HCT116 (cell line): ENCODE data around the gene GRM1. TPM values are rescaled to one million over a fixed set of nuclear protein-coding genes. Genes with fewer than 3 reads are reported as not detected.
"Not testable (repeated sequence)": the region's sequence is repeated elsewhere in the genome, so short reads cannot be mapped to it uniquely, and the experiment has no call there.

Experiments
- ATAC-seq: fragments of 200-7000 bp; cut with Tn5 transposase; 2 replicates; pipeline ENCODE4 v1.9.1; 2020; ENCODE audit warnings: mild to moderate bottlenecking, moderate library complexity
- BruUV-seq: library from RNA; stranded (reverse); fragments of 400-500 nt; replicated peaks from 2 replicates; lab custom pipeline; 2021; lab: Mats Ljungman, UMichigan
- CTCF ChIA-PET: fragments of 300-600 bp; sonication (Branson Sonifier 250); formaldehyde crosslinking; loops from one replicate; lab custom pipeline; 2021; ENCODE audit warnings: antibody characterized with exemption; lab: Charles Lee
- POLR2A ChIA-PET: fragments of 300-600, 350-600 bp; sonication (Branson Sonifier 250); formaldehyde crosslinking; loops from one replicate; lab custom pipeline; 2021; ENCODE audit warnings: antibody characterized with exemption; lab: Charles Lee
- RAD21 ChIA-PET, 2 experiments: fragments of 300-600 bp; sonication (Branson Sonifier 250); formaldehyde crosslinking; loops; one replicate each; lab custom pipeline; 2023; ENCODE audit warnings: low total read pairs in 2 of 2; ENCODE audit not compliant: uncharacterized antibody in 2 of 2, unreplicated experiment in 2 of 2, low non-redundant PET in 1 of 2; lab: Charles Lee
- DNase-seq: peaks from one replicate; pipeline ENCODE4 v3.0.0-alpha.2; 2010; ENCODE audit warnings: low read depth, low spot score
- H2AFZ ChIP-seq: fragments of 200-600 bp; shearing (Covaris generic), sonication (generic); 2 replicates; pipeline ENCODE4 v1.6.1; 2017; ENCODE audit warnings: low read depth, mixed run types, mixed read lengths, antibody characterized with exemption, low read length; ENCODE audit not compliant: poor library complexity, severe bottlenecking
- H3K27ac ChIP-seq: 2 replicates; pipeline ENCODE4 v1.5.1; 2012; ENCODE audit warnings: low read depth, low read length
- H3K27me3 ChIP-seq: fragments of 200-600 bp; sonication (generic); 2 replicates; pipeline ENCODE4 v1.6.1; 2016; ENCODE audit warnings: mixed run types, low read length, mixed read lengths; ENCODE audit not compliant: insufficient read depth
- H3K36me3 ChIP-seq, 2 experiments: fragments of 200-500 bp in 1 of 2; fragments of 200-600 bp in 1 of 2; sonication (Bioruptor generic) in 1 of 2; sonication (generic) in 1 of 2; 2 replicates each; pipeline versions ENCODE4 v1.5.1 to v1.6.1; 2014 to 2016; ENCODE audit warnings: low read length in 2 of 2, inconsistent platforms in 1 of 2, mixed read lengths in 1 of 2, mixed run types in 1 of 2; ENCODE audit not compliant: insufficient read depth in 2 of 2, control insufficient read depth in 1 of 2
- H3K4me1 ChIP-seq, 2 experiments: fragments of 200-600 bp in 1 of 2; sonication (generic) in 1 of 2; 2 replicates each; pipeline versions ENCODE4 v1.5.1 to v1.6.1; 2012 to 2017; ENCODE audit warnings: low read length in 2 of 2, inconsistent platforms in 1 of 2, mild to moderate bottlenecking in 1 of 2, mixed read lengths in 1 of 2, mixed run types in 1 of 2, moderate library complexity in 1 of 2; ENCODE audit not compliant: insufficient read depth in 2 of 2, control insufficient read depth in 1 of 2
- H3K4me2 ChIP-seq: fragments of 200-600 bp; sonication (generic); 2 replicates; pipeline ENCODE4 v1.6.1; 2017; ENCODE audit warnings: mixed run types, low read length, mixed read lengths
- H3K4me3 ChIP-seq, 2 experiments: fragments of 200-600 bp in 1 of 2; sonication (generic) in 1 of 2; replicated peaks in 1 of 2; 2 replicates each; pipeline ENCODE4 v1.5.1; 2011 to 2016; ENCODE audit warnings: low read length in 2 of 2, control low read depth in 1 of 2, low read depth in 1 of 2, mild to moderate bottlenecking in 1 of 2, mixed read lengths in 1 of 2, mixed run types in 1 of 2
- H3K79me2 ChIP-seq: fragments of 200-600 bp; sonication (generic); 2 replicates; pipeline ENCODE4 v1.6.1; 2017; ENCODE audit warnings: mild to moderate bottlenecking, mixed run types, low read length, moderate library complexity, mixed read lengths; ENCODE audit not compliant: insufficient read depth
- H3K9ac ChIP-seq: fragments of 200-600 bp; sonication (generic); 2 replicates; pipeline ENCODE4 v1.6.1; 2016; ENCODE audit warnings: low read length, mixed read lengths
- H3K9me2 ChIP-seq: fragments of 200-600 bp; sonication (generic), shearing (Covaris generic); 2 replicates; pipeline ENCODE4 v1.6.1; 2017; ENCODE audit warnings: mixed run types, mild to moderate bottlenecking, moderate library complexity; ENCODE audit not compliant: insufficient read depth
- H3K9me3 ChIP-seq, 2 experiments: fragments of 200-500 bp in 1 of 2; fragments of 200-600 bp in 1 of 2; sonication (Bioruptor generic) in 1 of 2; sonication (generic) in 1 of 2; 2 replicates each; pipeline ENCODE4 v1.6.1; 2014 to 2017; ENCODE audit warnings: low read length in 2 of 2, mixed read lengths in 2 of 2, inconsistent platforms in 1 of 2, low read depth in 1 of 2, mild to moderate bottlenecking in 1 of 2, mixed run types in 1 of 2, moderate library complexity in 1 of 2; ENCODE audit not compliant: control insufficient read depth in 1 of 2, insufficient read depth in 1 of 2
- H4K20me1 ChIP-seq: fragments of 200-600 bp; sonication (generic), shearing (Covaris generic); 2 replicates; pipeline ENCODE4 v1.6.1; 2017; ENCODE audit warnings: mixed run types, mild to moderate bottlenecking, moderate library complexity; ENCODE audit not compliant: insufficient read depth
- CEBPB ChIP-seq: IDR thresholded peaks from 2 replicates; pipeline ENCODE4 v1.6.1; 2012; ENCODE audit warnings: low read depth
- ELF1 ChIP-seq: IDR thresholded peaks from 2 replicates; pipeline ENCODE4 v1.6.1; 2012; ENCODE audit warnings: low read depth, borderline replicate concordance
- EZH2phosphoT487 ChIP-seq: fragments of 200-600 bp; IDR thresholded peaks from 2 replicates; pipeline ENCODE4 v1.6.1; 2018; ENCODE audit warnings: antibody characterized with exemption, borderline replicate concordance
- FOSL1 ChIP-seq: IDR thresholded peaks from 2 replicates; pipeline ENCODE4 v1.6.1; 2012; ENCODE audit warnings: low read depth
- POLR2AphosphoS5 ChIP-seq: IDR thresholded peaks from 2 replicates; pipeline ENCODE4 v1.6.1; 2011; ENCODE audit warnings: mild to moderate bottlenecking, low read depth, low read length, moderate library complexity
- RAD21 ChIP-seq: IDR thresholded peaks from 2 replicates; pipeline ENCODE4 v1.6.1; 2012; ENCODE audit warnings: low read depth, mild to moderate bottlenecking
- SIN3A ChIP-seq: IDR thresholded peaks from 2 replicates; pipeline ENCODE4 v1.6.1; 2012; ENCODE audit warnings: low read depth
- SP1 ChIP-seq: IDR thresholded peaks from 2 replicates; pipeline ENCODE4 v1.6.1; 2012; ENCODE audit warnings: low read depth
- TCF7L2 ChIP-seq: IDR thresholded peaks from 2 replicates; pipeline ENCODE4 v1.7.0; 2011; ENCODE audit warnings: borderline replicate concordance, inconsistent platforms; ENCODE audit not compliant: insufficient read depth, insufficient read length; ENCODE audit errors: extremely low read depth
- YY1 ChIP-seq: IDR thresholded peaks from 2 replicates; pipeline ENCODE4 v1.6.1; 2011; ENCODE audit warnings: low read length, low read depth, moderate library complexity, mild to moderate bottlenecking; ENCODE audit not compliant: insufficient replicate concordance; ENCODE audit errors: extremely low read depth
- intact Hi-C: fragments of 100-400 bp; cut with micrococcal nuclease; formaldehyde crosslinking; loops from 2 replicates; pipeline ENCODE4 v1.10.0; 2022
- total RNA-seq: library from RNA; stranded (reverse); gene quantifications from one replicate; pipeline ENCODE4 v1.2.1, GENCODE V29; 2021; ENCODE audit not compliant: unreplicated experiment

GRM1 gene
- total RNA-seq, 1 experiment from 2014 or later: not detected

DNA sequence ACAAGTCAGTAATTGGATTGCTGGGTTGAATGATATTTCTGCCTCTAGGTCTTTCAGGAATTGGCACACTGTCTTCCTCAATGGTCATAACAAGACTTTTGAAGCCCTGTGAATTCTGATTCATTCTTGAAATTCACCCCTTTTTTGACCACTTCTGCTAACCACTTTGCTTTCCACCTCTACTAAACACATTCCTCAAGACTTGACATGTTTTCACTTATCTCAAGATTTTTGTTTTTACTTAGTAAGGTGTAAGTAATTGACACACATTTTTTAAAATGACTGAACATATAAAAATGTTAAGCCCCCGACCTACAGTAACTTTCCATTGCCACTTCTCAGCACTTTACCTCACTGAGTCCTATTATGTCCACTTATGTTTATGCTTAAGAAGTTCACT is 239.1 kb downstream of the GRM1 start:
- Histone ChIP-seq H3K9me3 (no peaks in the 10 kb centered on the region), H3K9me2 (no peaks in the 10 kb centered on the region), H4K20me1 (no peaks in the 10 kb centered on the region), H3K4me2 (no peak overlapping the region)
- CTCF ChIA-PET: no interaction called here
- POLR2A ChIA-PET: no interaction called here
- DNase-seq: no peak
- TF ChIP-seq SIN3A (no peak), FOSL1 (no peak)
- TF ChIP-seq, all 23 proteins: peak for 0
- Histone ChIP-seq H3K4me3 (no peak overlapping the region), H3K9ac (no peak overlapping the region), H3K4me1 (no peaks in the 10 kb centered on the region), H3K36me3 (no peaks in the 10 kb centered on the region), H3K27me3 (0 out of 2 replicates have a peak, but pooled peaks cover 3% of the 10 kb centered on the region), H3K27ac (no peak overlapping the region), H2AFZ (no peak overlapping the region), H3K79me2 (no peaks in the 10 kb centered on the region)
- BruUV-seq: no TSS peak
- no peak for ATAC-seq
- RAD21 ChIA-PET: no interaction called here
- intact Hi-C loops: no loop called here

DNA sequence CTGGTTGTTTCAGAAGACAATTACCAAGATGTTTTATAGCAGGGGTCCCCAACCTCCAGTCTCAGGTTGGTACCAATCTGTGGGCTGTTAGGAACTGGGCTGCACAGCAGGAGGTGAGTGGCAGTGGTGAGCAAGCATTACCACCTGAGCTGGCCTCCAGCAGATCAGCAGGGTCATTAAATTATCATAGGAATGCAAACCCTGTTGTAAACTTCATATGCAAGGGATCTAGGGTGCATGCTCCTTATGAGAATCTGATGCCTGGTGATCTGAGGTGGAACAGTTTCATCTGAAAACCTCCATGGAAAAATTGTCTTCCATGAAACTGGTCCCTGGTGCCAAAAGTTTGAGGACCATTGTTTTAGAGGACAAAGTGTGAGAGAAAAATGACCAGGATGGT is 240.6 kb downstream of the GRM1 start:
- H3K9me2 ChIP-seq: no peaks in the 10 kb centered on the region
- TF ChIP-seq SP1 (no peak), YY1 (no peak), ELF1 (no peak), FOSL1 (no peak), RAD21 (no peak), EZH2phosphoT487 (no peak), TCF7L2 (no peak), CEBPB (no peak), POLR2AphosphoS5 (no peak)
- TF ChIP-seq, all 23 proteins: peak for 0
- Histone ChIP-seq H2AFZ (no peak overlapping the region), H3K79me2 (no peaks in the 10 kb centered on the region), H4K20me1 (no peaks in the 10 kb centered on the region), H3K4me2 (no peak overlapping the region), H3K27me3 (0 out of 2 replicates have a peak, but pooled peaks cover 3% of the 10 kb centered on the region), H3K9me3 (no peaks in the 10 kb centered on the region), H3K4me3 (no peak overlapping the region), H3K36me3 (no peaks in the 10 kb centered on the region), H3K27ac (no peak overlapping the region), H3K9ac (no peak overlapping the region), H3K4me1 (no peaks in the 10 kb centered on the region)
- CTCF ChIA-PET: no interaction called here
- ATAC-seq (no peak), DNase-seq (no peak)
- intact Hi-C loops: no loop called here
- POLR2A ChIA-PET: no interaction called here
- RAD21 ChIA-PET: no interaction called here
- BruUV-seq: no TSS peak

DNA sequence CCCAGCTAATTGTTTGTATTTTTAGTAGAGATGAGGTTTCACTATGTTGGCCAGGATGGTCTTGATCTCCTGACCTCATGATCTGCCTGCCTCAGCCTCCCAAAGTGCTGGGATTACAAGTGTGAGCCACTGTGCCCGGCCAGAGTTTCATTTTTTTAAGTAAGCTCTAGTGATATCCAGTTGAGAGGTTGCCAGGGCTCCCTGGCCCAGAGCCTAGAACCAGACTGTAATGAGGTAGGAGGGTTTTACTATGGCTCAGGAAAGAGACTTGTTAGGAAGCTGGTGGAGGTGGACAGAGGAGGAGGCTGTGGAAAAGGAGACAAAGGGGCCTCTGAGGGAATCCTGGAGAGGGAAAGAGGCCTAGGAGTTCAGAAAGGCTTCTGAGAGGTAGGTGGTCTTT is 242.3 kb downstream of the GRM1 start:
- POLR2A ChIA-PET, H3K27ac ChIP-seq, intact Hi-C loops, H3K9me3 ChIP-seq, H3K27me3 ChIP-seq, H2AFZ ChIP-seq, CTCF ChIA-PET, H3K79me2 ChIP-seq, DNase-seq, H3K4me1 ChIP-seq, H3K9ac ChIP-seq, ATAC-seq, H3K4me3 ChIP-seq, RAD21 ChIA-PET, H3K36me3 ChIP-seq, H3K4me2 ChIP-seq, H4K20me1 ChIP-seq, BruUV-seq, H3K9me2 ChIP-seq: not testable (repeated sequence)
